Neural cell (in vitro differentiated cells): ENCODE measurements around the gene ALDH1A3. TPM values are rescaled to one million over a fixed set of nuclear protein-coding genes. Genes with fewer than 3 reads are reported as not detected.

ENCODE experiments used
- H2AFZ ChIP-seq: fragments of 200-600, 300-800 bp; sonication (generic), shearing (Covaris generic); 2 replicates; pipeline ENCODE4 v1.6.0; 2014; ENCODE audit warnings: low read depth, mild to moderate bottlenecking, antibody characterized with exemption, low read length, moderate library complexity
- H3F3A ChIP-seq: fragments of 200-600 bp; shearing (Covaris generic); 2 replicates; pipeline ENCODE4 v1.6.1; 2016; ENCODE audit warnings: mild to moderate bottlenecking, moderate library complexity, mixed read lengths, antibody characterized with exemption, low read length; ENCODE audit not compliant: insufficient read depth, poor library complexity, severe bottlenecking
- H3K27ac ChIP-seq: fragments of 200-600, 300-800 bp; sonication (generic), shearing (Covaris generic); 2 replicates; pipeline ENCODE4 v1.5.1; 2014; ENCODE audit warnings: mild to moderate bottlenecking, low read length, moderate library complexity
- H3K27me3 ChIP-seq: fragments of 300-800, 200-600 bp; sonication (generic), shearing (Covaris generic); 2 replicates; pipeline ENCODE4 v1.6.0; 2014; ENCODE audit warnings: mild to moderate bottlenecking, low read depth, low read length, moderate library complexity; ENCODE audit not compliant: insufficient read depth
- H3K36me3 ChIP-seq: fragments of 300-800, 200-600 bp; sonication (generic), shearing (Covaris generic); 2 replicates; pipeline ENCODE4 v1.5.1; 2014; ENCODE audit warnings: mild to moderate bottlenecking, antibody characterized with exemption, low read length, moderate library complexity; ENCODE audit not compliant: insufficient read depth
- H3K4me2 ChIP-seq: fragments of 300-800, 200-600 bp; sonication (generic), shearing (Covaris generic); 2 replicates; pipeline ENCODE4 v1.6.0; 2014; ENCODE audit warnings: mild to moderate bottlenecking, low read length
- H3K4me3 ChIP-seq: fragments of 300-800, 200-600 bp; sonication (generic), shearing (Covaris generic); 2 replicates; pipeline ENCODE4 v1.5.1; 2014; ENCODE audit warnings: mild to moderate bottlenecking, low read length, moderate library complexity
- H3K79me2 ChIP-seq: fragments of 200-600 bp; shearing (Covaris generic); replicated peaks from 2 replicates; pipeline ENCODE4 v1.6.0; 2014; ENCODE audit warnings: mild to moderate bottlenecking, low read length, moderate library complexity; ENCODE audit not compliant: insufficient read depth
- H3K9ac ChIP-seq: fragments of 300-800, 200-600 bp; sonication (generic), shearing (Covaris generic); 2 replicates; pipeline ENCODE4 v1.6.1; 2016; ENCODE audit warnings: mild to moderate bottlenecking, low read length, mixed read lengths
- H3K9me2 ChIP-seq: fragments of 200-600 bp; shearing (Covaris generic); 2 replicates; pipeline ENCODE4 v1.6.1; 2016; ENCODE audit warnings: mild to moderate bottlenecking, low read length, mixed read lengths; ENCODE audit not compliant: insufficient read depth
- H3K9me3 ChIP-seq: fragments of 200-600, 300-800 bp; sonication (generic), shearing (Covaris generic); 2 replicates; pipeline ENCODE4 v1.6.1; 2016; ENCODE audit warnings: mild to moderate bottlenecking, mixed run types, low read length, moderate library complexity, mixed read lengths
- H4K20me1 ChIP-seq: fragments of 200-600 bp; shearing (Covaris generic); 2 replicates; pipeline ENCODE4 v1.6.1; 2016; ENCODE audit warnings: mild to moderate bottlenecking, mixed run types; ENCODE audit not compliant: insufficient read depth
- CTCF ChIP-seq: fragments of 450-650 bp; IDR thresholded peaks from 2 replicates; pipeline ENCODE4 v1.5.1; 2014; ENCODE audit warnings: antibody characterized with exemption, mild to moderate bottlenecking, moderate library complexity; ENCODE audit not compliant: poor library complexity, severe bottlenecking
- EP300 ChIP-seq: fragments of 450-650 bp; conservative IDR thresholded peaks from 2 replicates; pipeline ENCODE4 v1.6.1; 2014; ENCODE audit warnings: antibody characterized with exemption, mild to moderate bottlenecking, moderate library complexity; ENCODE audit not compliant: poor library complexity, severe bottlenecking
- EZH2 ChIP-seq: fragments of 200-600, 300-800 bp; shearing (Covaris generic), sonication (generic); IDR thresholded peaks from 2 replicates; pipeline ENCODE4 v1.6.1; 2014; ENCODE audit warnings: antibody characterized with exemption, low read length, borderline replicate concordance, mild to moderate bottlenecking; ENCODE audit not compliant: insufficient read depth, poor library complexity, severe bottlenecking
- MXI1 ChIP-seq: fragments of 450-650 bp; conservative IDR thresholded peaks from 2 replicates; pipeline ENCODE4 v1.6.1; 2014; ENCODE audit warnings: antibody characterized with exemption, mild to moderate bottlenecking; ENCODE audit not compliant: poor library complexity, severe bottlenecking
- POLR2AphosphoS5 ChIP-seq: IDR thresholded peaks from 2 replicates; pipeline ENCODE4 v1.6.1; 2012
- RAD21 ChIP-seq: fragments of 450-650 bp; conservative IDR thresholded peaks from 2 replicates; pipeline ENCODE4 v1.6.1; 2014; ENCODE audit warnings: antibody characterized with exemption, mild to moderate bottlenecking, moderate library complexity
- REST ChIP-seq: IDR thresholded peaks from 2 replicates; pipeline ENCODE4 v1.6.1; 2012; ENCODE audit warnings: borderline replicate concordance
- SMC3 ChIP-seq: fragments of 450-650 bp; conservative IDR thresholded peaks from 2 replicates; pipeline ENCODE4 v1.6.1; 2014; ENCODE audit warnings: antibody characterized with exemption, mild to moderate bottlenecking, moderate library complexity; ENCODE audit not compliant: poor library complexity
- TAF1 ChIP-seq: IDR thresholded peaks from 2 replicates; pipeline ENCODE4 v1.6.1; 2012; ENCODE audit warnings: low read depth
- polyA plus RNA-seq: library from polyadenylated mRNA; depleted of rRNA; stranded (reverse); fragments of >200 nt; gene quantifications from 2 replicates; pipeline ENCODE4 v1.2.3, GENCODE V29; 2014

ALDH1A3 gene
- polyA plus RNA-seq, 1 donor from 2014 or later: 0.06 TPM

GRCh38 chr15:100879061-100879463 lies 569 bp upstream of the ALDH1A3 start:
- Histone ChIP-seq H3K4me2 (no peak overlapping the region), H3K27me3 (peaks cover 70% of the 10 kb centered on the region), H3K27ac (no peak overlapping the region), H3K9me2 (no peaks in the 10 kb centered on the region), H2AFZ (no peak overlapping the region), H3F3A (no peaks in the 10 kb centered on the region), H3K9me3 (no peaks in the 10 kb centered on the region), H3K9ac (no peak overlapping the region), H3K36me3 (no peaks in the 10 kb centered on the region), H3K4me3 (peak overlapping the region; percentile 61), H3K79me2 (no peaks in the 10 kb centered on the region), H4K20me1 (no peaks in the 10 kb centered on the region)
- TF ChIP-seq REST (no peak), RAD21 (no peak), MXI1 (peak; percentile 16)

GRCh38 chr15:100880139-100880896 lies 687 bp downstream of the ALDH1A3 start:
- H3K9me3 ChIP-seq: no peaks in the 10 kb centered on the region
- no peaks in the 10 kb centered on the region for H4K20me1 ChIP-seq
- peak overlapping the region; percentile 24 for H3K4me2 ChIP-seq
- no peaks in the 10 kb centered on the region for H3K36me3 ChIP-seq
- peaks cover 74% of the 10 kb centered on the region for H3K27me3 ChIP-seq
- H3K9me2 ChIP-seq: no peaks in the 10 kb centered on the region
- peak overlapping the region; percentile 52 for H3K4me3 ChIP-seq
- no peak overlapping the region for H2AFZ ChIP-seq
- H3K9ac ChIP-seq: no peak overlapping the region
- H3K27ac ChIP-seq: no peak overlapping the region
- no peaks in the 10 kb centered on the region for H3F3A ChIP-seq
- TF ChIP-seq EP300: no peak
- TF ChIP-seq MXI1: no peak
- TF ChIP-seq TAF1: no peak
- no peak for TF ChIP-seq CTCF
- TF ChIP-seq POLR2AphosphoS5: no peak
- TF ChIP-seq RAD21: no peak
- TF ChIP-seq EZH2: peak; percentile 81
- no peak for TF ChIP-seq SMC3
- no peak for TF ChIP-seq REST
- no peaks in the 10 kb centered on the region for H3K79me2 ChIP-seq
